Heart right ventricle (tissue), 16 donors: ENCODE results near the gene GOLPH3L. TPM values are rescaled to one million over a fixed set of nuclear protein-coding genes. Genes with fewer than 3 reads are reported as not detected.
A peak's percentile ranks its signal among the peaks of the same experiment; 100 is the strongest.

Source experiments
- ATAC-seq, 8 donors: fragments of 200-7000 bp; cut with Tn5 transposase; one replicate each; pipeline ENCODE4 v1.9.1; 2020; ENCODE audit warnings: mild to moderate bottlenecking in 8 of 8, moderate library complexity in 8 of 8, moderate number of reproducible peaks in 1 of 8
- DNase-seq, 2 donors: peaks; one replicate each; pipeline ENCODE4 v3.0.0-alpha.2; 2020
- H3K27ac ChIP-seq, 10 donors: fragments of 200-600 bp; sonication (generic) in 2 of 10; one replicate each; pipeline versions ENCODE4 v1.5.0 to v1.8.0; 2020 to 2022; ENCODE audit warnings: mild to moderate bottlenecking in 3 of 10
- H3K27me3 ChIP-seq, 7 donors: fragments of 200-600 bp; one replicate each; pipeline ENCODE4 v1.8.0; 2021 to 2022; ENCODE audit warnings: mild to moderate bottlenecking in 2 of 7
- H3K36me3 ChIP-seq, 9 donors: fragments of 200-600 bp; sonication (generic) in 1 of 9; one replicate each; pipeline versions ENCODE4 v1.5.0 to v1.8.0; 2020 to 2022; ENCODE audit warnings: mild to moderate bottlenecking in 2 of 9
- H3K4me1 ChIP-seq, 9 donors: fragments of 200-600 bp; sonication (generic) in 1 of 9; one replicate each; pipeline versions ENCODE4 v1.5.0 to v1.8.0; 2020 to 2022; ENCODE audit warnings: mild to moderate bottlenecking in 4 of 9
- H3K4me3 ChIP-seq, 10 donors: fragments of 200-600 bp; sonication (generic) in 2 of 10; one replicate each; pipeline versions ENCODE4 v1.5.0 to v1.8.0; 2020 to 2022; ENCODE audit warnings: mild to moderate bottlenecking in 7 of 10, moderate library complexity in 2 of 10
- H3K9me3 ChIP-seq, 11 donors: fragments of 200-600 bp in 10 of 11; sonication (generic) in 2 of 11; one replicate each; pipeline versions ENCODE4 v1.5.0 to v1.8.0; 2013 to 2022; ENCODE audit warnings: mild to moderate bottlenecking in 2 of 11, control low read depth in 1 of 11, moderate library complexity in 1 of 11
- WGBS, 2 donors: extraction: QIAGEN DNeasy Blood & Tissue Kit; methylation state at CpG; one replicate each; pipeline ENCODE4 v1.1.7; 2013; ENCODE audit warnings: inconsistent platforms in 1 of 2; 5-methylcytosine and 5-hydroxymethylcytosine counted together
- intact Hi-C, 10 donors: fragments of 100-400 bp; cut with DNase I; formaldehyde crosslinking; loops; one replicate each; pipeline versions ENCODE4 v1.11.1 to v1.14.2; 2022
- long read RNA-seq, 3 donors: library from polyadenylated mRNA; unstranded; transcript quantifications; one replicate each; pipeline ENCODE4 v2.0.0, GENCODE V29; 2020 to 2021
- polyA plus RNA-seq, 2 donors: library from polyadenylated mRNA; stranded (reverse); fragments of 200-250 nt; gene quantifications; one replicate each; pipeline ENCODE4 v1.2.3, GENCODE V29; 2013
- total RNA-seq, 10 donors: library from RNA; stranded (reverse); fragmentation: NEBNext Ultra II Directional in 3 of 10; extraction: Animal tissue kit (Norgen Biotek cat#: 25700) in 3 of 10; gene quantifications; one replicate each; pipeline versions ENCODE4 v1.2.1 to v1.2.4, GENCODE V29; 2021 to 2023
- TF ChIP-seq, protein P1 (sequence below), 9 donors: fragments of 200-600 bp; sonication (generic) in 2 of 9; IDR thresholded peaks; one replicate each; pipeline versions ENCODE4 v1.5.0 to v1.8.0; 2021 to 2022; ENCODE audit warnings: antibody characterized with exemption in 9 of 9, mild to moderate bottlenecking in 5 of 9, moderate library complexity in 1 of 9
- donor health status: Arrhythmogenic right ventricular cardiomyopathy.
- donor health status: ischemic (EF 13 %, LVEDD 7.1; RV severe dilation, severe dysfunction).
- donor health status: healthy with polysubstance abuse.
- donor health status: DM: no; HTN: yes; CAD: no.
- donor health status: DM: no; HTN: no; CAD: no.
- donor health status: ischemic (EF 25% LVEDD 6.9; RV normal size, moderate dysfunction).
- donor health status: ischemic (EF 25% LVEDD 5.7; RV mildly dilated, moderate dysfunction).
- donor health status: healthy.
- donor health status: DM: yes; HTN: yes; CAD: no.
- donor health status: Ischemic cardiomyopathy.
- donor health status: ischemic (EF 35%, LVEDD 5.7; RV mildly dilated, moderate dysfunction).
- donor health status: nonischemic (EF 11% LVEDD 7.7; RV severe dilation, severe dysfunction).
- donor health status: DM: yes; HTN: yes; CAD: no.
- donor health status: PGD.
- donor health status: ischemic (EF 29% LVEDD 5.4; RV normal size, mild dysfunction).
- donor health status: nonischemic (EF 23%, LVEDD 6.1; RV moderate dilation, normal function).

The GOLPH3L gene
- total RNA-seq (10 to 100 TPM; 10.9 to 17.8 (median 15.4) TPM), polyA plus RNA-seq (1 to 10 TPM; 7.6 to 8.6 TPM)
- long read RNA-seq, donor 1, transcript GOLPH3L-201 (5 exons, 2,999 nt): major isoform, 7 of 9 reads
- long read RNA-seq, donor 1, partial matches to known transcripts: 1 of 9 reads
- long read RNA-seq, donor 1, other reads (novel, unspliced or antisense): 1 of 9 reads
- long read RNA-seq, donor 2, transcript GOLPH3L-201 (5 exons, 2,999 nt): major isoform, 13 of 15 reads
- long read RNA-seq, donor 2, partial matches to known transcripts: 1 of 15 reads
- long read RNA-seq, donor 2, other reads (novel, unspliced or antisense): 1 of 15 reads
- long read RNA-seq, donor 3, transcript GOLPH3L-201 (5 exons, 2,999 nt): major isoform, 12 of 23 reads
- long read RNA-seq, donor 3, partial matches to known transcripts: 6 of 23 reads
- long read RNA-seq, donor 3, other reads (novel, unspliced or antisense): 4 of 23 reads

DNA sequence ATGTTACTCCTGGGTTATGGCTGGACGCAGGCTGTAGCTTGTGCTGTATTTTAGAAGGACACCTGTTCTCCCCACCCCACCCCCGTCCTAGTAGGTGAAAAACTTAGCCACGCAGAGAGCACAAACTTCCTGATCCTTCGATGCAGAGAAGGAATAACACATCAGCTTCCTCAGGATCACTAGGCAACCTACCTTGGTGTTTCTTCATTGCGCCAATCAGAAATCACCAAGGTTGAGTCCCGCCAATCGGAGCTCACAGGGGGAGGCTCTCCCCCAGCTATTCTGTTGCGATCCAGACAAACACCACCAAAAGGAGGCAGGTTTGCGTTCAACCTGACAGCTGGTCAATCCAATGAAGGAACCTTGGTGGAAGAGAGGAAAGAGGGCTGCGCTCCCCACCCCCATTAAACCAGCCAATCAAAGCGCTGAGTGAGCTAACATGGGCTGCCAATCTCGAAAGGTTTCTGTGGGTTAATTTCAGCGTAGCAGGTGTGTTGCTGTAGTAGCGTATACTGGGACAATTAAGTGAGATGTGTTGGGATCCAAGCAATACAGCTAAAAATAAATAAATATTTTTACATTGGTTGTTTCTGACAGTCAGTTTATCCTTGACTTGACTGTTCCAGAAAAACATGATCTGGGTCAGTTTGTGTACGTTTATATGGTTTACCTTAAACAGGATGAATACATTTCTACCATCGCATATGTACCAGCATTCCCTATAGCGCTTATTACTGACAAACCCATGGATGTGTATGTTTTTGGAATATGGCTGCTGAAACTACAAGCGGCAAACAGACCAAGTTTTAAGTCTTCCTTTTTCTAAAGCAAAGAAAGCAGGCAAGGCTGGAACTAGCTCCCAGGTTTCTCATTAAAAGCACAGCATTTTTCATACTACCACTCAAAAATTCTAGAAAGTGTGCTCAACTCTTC lies at the start of gene GOLPH3L:
Gene GOLPH3L, minus strand, starts transcription at position 160 of the 933 bp plus-strand sequence. CDS start 2,316 bp downstream, outside the sequence.
- peak within 1 kb of the TSS in 9 of 10 donors; percentile 26 to 76 (median 68) for H3K27ac ChIP-seq
- H3K4me3 ChIP-seq: peak within 1 kb of the TSS; percentile 48 to 79 (median 72)
- no peaks in the 10 kb centered on the region for H3K27me3 ChIP-seq
- ATAC-seq: peak; percentile 100
- peaks cover 0 to 28% (median 15%) of the 10 kb centered on the region in 9 donors for H3K36me3 ChIP-seq
- 2 to 3% methylated on average over 18 of the region's 18 CpGs for WGBS, 2 donors
- DNase-seq: peak; percentile 80 to 97
- TF ChIP-seq, protein P1, sequence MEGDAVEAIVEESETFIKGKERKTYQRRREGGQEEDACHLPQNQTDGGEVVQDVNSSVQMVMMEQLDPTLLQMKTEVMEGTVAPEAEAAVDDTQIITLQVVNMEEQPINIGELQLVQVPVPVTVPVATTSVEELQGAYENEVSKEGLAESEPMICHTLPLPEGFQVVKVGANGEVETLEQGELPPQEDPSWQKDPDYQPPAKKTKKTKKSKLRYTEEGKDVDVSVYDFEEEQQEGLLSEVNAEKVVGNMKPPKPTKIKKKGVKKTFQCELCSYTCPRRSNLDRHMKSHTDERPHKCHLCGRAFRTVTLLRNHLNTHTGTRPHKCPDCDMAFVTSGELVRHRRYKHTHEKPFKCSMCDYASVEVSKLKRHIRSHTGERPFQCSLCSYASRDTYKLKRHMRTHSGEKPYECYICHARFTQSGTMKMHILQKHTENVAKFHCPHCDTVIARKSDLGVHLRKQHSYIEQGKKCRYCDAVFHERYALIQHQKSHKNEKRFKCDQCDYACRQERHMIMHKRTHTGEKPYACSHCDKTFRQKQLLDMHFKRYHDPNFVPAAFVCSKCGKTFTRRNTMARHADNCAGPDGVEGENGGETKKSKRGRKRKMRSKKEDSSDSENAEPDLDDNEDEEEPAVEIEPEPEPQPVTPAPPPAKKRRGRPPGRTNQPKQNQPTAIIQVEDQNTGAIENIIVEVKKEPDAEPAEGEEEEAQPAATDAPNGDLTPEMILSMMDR (IDR thresholded peaks at IDR 0.05): peak in 5 of 9 donors; percentile 11 to 55 (median 22)
- H3K4me1 ChIP-seq: peaks cover 0 to 26% (median 17%) of the 10 kb centered on the region in 9 donors
- intact Hi-C loops: loop anchor here in 5 of 10 donors (1.0 to 10.0 kb wide), 6 partner anchors 62 to 442 kb away; partner anchors contain the start of genes CA14 (in 1 of the 5) and ENSA (in 1 of the 5)
- H3K9me3 ChIP-seq: no peaks in the 10 kb centered on the region

DNA sequence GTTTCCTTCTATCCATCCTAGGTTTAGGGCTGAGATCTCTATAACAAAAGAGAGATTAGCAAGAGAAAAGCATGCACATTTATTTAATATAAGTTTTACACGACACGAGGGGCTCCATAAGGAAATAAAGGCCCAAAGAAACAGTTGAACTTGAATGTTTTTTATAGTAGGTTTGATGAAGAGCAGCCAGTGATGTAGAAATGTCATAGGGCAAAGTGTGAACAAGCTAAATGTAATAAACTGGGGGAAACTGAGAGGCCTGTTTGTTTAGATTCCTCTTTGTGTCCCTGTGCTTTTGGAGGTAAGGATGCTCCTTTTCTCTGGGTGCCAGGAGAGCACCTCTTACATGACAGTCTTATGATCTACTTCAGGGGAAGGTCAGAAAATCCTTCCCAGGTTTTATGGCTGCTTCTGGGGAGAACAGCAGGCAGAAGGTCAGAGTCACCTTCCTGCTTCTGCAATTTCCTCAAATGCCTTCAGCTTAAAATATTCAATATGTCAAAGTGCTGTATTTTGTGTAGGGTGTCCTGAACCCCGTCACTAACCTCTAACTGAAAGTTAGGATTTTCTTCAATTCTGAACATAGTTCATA lies 33.3 kb upstream of the GOLPH3L start:
- Histone ChIP-seq H3K27ac (no peak overlapping the region), H3K9me3 (no peaks in the 10 kb centered on the region), H3K4me1 (no peaks in the 10 kb centered on the region), H3K36me3 (peaks cover 0 to 53% (median 0%) of the 10 kb centered on the region in 9 donors), H3K4me3 (no peak overlapping the region), H3K27me3 (no peaks in the 10 kb centered on the region)
- DNase-seq: no peak
- TF ChIP-seq, protein P1 (IDR thresholded peaks at IDR 0.05): no peak
- WGBS, 2 donors: 88 to 92% methylated on average over 3 of the region's 3 CpGs
- no peak for ATAC-seq
- intact Hi-C loops: no loop called here

DNA sequence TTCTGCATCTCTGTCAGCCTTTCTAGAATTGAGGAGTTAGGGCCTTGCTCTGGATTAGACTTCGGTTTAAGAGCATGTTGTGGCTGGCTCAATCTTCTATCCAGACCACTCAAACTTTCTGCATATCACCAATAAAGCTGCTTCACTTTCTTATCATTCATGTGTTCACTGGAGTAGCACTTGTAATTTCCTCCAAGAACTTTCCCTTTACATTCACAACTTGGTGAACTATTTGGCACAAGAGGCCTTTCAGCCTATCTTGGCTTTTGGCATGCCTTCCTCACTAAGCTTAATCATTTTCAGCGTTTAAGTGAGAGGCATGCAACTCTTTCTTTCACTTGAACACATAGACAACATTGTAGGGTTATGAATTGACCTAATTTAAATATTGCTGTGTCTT lies 27.4 kb upstream of the GOLPH3L start:
- Histone ChIP-seq H3K27me3 (no peaks in the 10 kb centered on the region), H3K27ac (no peak overlapping the region), H3K9me3 (peaks cover 0 to 10% (median 0%) of the 10 kb centered on the region in 11 donors), H3K4me1 (no peaks in the 10 kb centered on the region), H3K4me3 (no peak overlapping the region), H3K36me3 (no peaks in the 10 kb centered on the region)
- TF ChIP-seq, protein P1 (IDR thresholded peaks at IDR 0.05): no peak
- 74 to 76% methylated on average over 2 of the region's 2 CpGs for WGBS, 2 donors
- no peak for ATAC-seq
- intact Hi-C loops: no loop called here
- DNase-seq: no peak

DNA sequence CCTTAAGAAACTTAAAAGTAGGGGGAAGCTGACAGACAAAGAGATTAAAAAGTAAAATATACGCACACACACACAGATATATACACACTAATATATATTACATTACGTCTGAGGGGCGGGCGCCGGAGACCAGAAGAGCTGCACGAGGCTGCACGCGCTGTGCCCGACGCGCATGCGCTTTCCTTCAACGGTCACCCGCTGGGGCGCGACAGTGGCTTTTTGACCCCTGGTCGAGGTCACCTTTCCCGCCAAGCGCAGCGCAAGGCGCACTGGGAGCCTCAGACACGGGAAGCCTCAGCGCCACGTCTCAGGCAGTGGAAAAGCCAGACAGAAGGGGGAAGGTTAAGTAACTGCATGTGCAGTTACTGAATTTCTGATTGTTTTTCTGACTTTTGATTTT lies 23.7 kb upstream of the GOLPH3L start, which contains the start of gene HORMAD1:
Gene HORMAD1, minus strand, starts transcription at position 193 of the 400 bp plus-strand sequence. CDS start 1,390 bp downstream, outside the sequence.
- no peaks in the 10 kb centered on the region for H3K4me1 ChIP-seq
- intact Hi-C loops: no loop called here
- WGBS, 2 donors: 96 to 98% methylated on average over 24 of the region's 24 CpGs
- DNase-seq (no peak), ATAC-seq (no peak)
- H3K9me3 ChIP-seq: peaks cover 0 to 10% (median 0%) of the 10 kb centered on the region in 11 donors
- no peaks in the 10 kb centered on the region for H3K36me3 ChIP-seq
- no peak within 1 kb of the TSS for H3K27ac ChIP-seq
- TF ChIP-seq, protein P1 (IDR thresholded peaks at IDR 0.05): no peak
- no peak within 1 kb of the TSS for H3K4me3 ChIP-seq
- no peaks in the 10 kb centered on the region for H3K27me3 ChIP-seq
